Measurements from ENCODE around the gene EXOC3L4.
"Not testable (repeated sequence)": the region's sequence is repeated elsewhere in the genome, so short reads cannot be mapped to it uniquely, and the experiment has no call there.

Gene EXOC3L4

GRCh38 chr14:103094406-103095209 is at the start of gene EXOC3L4:
Gene EXOC3L4 (plus strand): TSS chr14:103094725. CDS start chr14:103100220, 5,495 bp downstream.
- DNase-seq: no peak

DNA sequence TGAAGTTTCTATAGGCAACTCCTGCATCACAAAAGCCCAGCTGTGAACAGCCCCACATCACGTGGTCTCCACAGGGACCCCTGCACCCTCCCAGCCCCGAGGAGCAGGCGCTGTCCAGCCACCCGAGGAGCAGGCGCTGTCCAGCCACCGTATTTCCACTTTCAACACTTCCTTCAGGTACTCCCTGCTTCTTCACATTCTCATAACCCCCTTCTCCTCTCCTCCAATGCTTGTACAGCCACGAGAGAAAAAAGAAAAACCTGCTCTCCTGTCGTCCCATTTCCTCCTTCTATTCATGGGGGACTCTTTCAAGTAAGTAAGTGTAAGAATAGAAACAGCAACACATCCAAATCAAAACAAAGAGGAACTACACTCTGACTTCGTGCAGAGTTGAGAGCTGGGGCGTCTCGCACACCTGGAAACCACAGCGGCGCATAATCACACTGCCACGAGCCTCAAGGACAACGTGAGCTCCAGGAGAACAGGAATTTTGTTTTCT is 49.1 kb upstream of the EXOC3L4 start:
- DNase-seq: no peak

GRCh38 chr14:103047453-103047852 is 47.1 kb upstream of the EXOC3L4 start:
- not testable (repeated sequence) for DNase-seq

- DNase-seq: no peak
These were observed 43.6 kb upstream of the EXOC3L4 start for GRCh38 chr14:103050935-103051334.

DNA sequence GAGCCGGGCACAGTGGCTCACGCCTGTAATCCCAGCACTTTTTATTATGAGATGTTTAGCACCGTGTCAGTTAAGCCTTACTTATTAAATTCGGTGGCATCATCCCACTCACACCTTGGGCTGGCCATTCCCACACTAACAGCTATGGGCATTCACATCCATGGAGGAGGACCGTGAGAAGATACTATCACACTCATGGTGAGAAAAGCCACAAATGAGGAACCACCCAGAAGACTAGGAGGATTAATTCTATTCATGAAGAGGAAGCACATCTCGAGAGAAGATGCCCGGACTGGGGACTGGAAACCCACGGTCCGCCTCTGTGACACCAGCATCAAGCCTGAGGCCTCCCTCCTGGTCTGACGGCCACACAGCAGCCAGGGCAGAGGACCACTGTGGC is 42.1 kb upstream of the EXOC3L4 start:
- DNase-seq: no peak

- no peak for DNase-seq
These were observed 38.8 kb upstream of the EXOC3L4 start for GRCh38 chr14:103055695-103056094.

DNA sequence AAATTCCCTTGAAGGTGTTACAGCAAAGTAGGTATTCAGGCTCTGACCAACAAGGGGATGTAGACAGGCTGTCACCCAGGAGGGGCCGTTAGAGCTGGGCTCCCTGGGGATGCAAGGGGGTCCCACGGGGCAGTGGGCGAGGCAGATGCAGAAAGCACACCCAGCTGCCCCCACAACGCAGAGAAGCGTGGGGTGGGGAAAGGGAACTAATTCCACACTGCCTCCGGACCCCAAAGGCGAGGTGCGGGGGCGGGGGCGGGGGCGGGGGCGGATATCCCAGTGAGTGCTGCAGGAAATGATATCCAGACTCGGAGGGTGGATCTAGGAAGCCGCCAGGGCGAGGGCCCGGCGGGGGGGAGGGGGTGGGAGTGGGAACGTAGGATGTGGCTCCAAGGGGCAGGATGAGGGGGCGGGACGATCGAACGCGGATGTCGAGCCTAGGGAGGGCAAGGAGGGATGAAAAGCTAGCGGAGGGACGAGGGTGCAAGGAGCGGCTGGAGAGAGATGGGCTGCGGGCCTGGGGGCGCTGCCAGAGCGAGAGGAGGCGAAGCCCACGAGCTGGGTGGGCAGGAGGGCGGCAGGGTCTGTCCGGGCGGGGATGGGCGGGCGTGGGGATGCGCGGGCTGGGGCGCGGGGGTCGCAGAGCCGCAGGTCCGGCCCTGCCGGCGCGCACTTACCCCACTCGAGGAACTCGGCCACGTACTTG is 38.0 kb upstream of the EXOC3L4 start:
- DNase-seq: no peak

DNA sequence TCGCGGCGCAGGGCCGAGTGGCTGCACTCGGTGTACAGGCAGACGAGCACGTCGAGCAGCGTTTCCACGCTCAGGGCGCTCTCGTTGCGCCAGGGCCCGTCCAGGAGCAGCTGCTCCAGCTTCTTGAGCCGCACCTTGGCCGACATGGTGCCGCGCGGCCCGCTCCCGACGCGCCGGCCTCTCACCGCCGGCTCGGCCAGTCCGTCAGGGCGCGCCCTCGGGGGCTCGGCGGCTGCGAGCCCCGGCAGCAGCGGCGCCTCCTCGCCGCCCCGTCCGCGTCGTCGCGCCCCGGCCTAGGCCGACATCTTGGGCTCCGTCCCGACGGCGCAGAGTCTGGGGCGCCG is 37.5 kb upstream of the EXOC3L4 start:
- no peak for DNase-seq

DNA sequence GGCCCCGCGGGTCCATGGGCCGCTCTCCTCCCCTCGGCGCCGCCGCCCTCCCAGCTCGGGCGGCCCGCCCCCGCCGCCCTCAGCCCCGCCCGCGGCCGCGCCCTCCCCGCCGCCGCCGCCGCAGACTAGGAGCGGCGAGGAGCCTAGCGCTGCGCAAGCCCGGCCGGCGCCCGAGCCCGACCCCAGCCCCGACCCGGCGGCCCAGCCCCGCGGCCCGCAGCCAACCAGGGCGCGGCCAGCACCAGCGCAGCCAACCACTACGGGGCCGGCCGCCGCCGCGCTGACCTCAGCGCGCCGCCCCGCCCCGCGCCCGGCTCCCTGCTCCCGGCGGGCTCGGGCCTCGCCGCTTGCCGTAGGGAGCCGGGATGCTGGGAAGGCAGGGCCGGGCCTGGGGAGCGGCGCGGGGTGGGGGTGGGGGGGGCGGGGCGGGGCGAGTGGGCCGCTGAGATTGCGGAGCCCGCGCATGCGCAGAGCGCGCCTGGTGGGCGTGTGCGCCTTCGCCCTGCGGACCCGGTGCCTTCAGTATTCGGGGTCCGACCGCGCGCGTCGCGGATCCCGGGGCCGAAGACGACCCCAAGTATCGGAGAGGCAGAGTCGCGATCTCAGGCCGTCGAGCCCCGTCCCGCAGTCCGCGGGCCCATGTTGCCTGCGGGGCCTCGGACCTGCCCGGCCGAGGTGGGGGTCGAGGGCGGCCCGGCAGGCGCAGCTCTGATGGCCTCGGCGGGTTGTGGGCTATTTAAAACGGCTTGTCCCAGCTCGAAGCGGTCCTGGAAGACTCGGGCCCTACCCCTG is 37.0 kb upstream of the EXOC3L4 start, which contains the start of gene CDC42BPB:
TSS of gene CDC42BPB (minus strand) at position 178 of the 792 bp plus-strand sequence. CDS start 376 bp downstream, outside the sequence.
- peak; percentile 70 for DNase-seq

- DNase-seq: no peak
These were observed 36.1 kb upstream of the EXOC3L4 start for GRCh38 chr14:103058164-103059055.

DNA sequence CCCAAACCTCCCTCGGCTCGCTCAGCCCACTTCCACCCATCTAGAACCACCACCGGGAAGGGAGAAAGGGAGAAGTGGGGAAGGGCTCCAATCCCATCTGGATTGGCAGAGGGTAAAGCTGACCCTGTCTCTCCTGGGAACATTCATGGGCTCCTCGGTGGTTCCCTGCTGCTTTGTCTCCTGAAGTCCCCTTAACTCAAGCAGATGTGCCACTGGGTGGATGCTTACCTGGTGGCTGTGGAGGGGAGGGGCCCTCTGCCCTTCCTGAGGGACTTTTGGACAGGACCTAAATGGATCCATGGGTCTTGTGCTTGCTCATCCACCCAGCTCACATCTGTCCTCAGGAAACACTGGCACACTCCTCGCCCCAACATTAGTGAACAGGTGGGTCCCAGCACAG is 35.0 kb upstream of the EXOC3L4 start:
- DNase-seq: no peak

- no peak for DNase-seq
These were observed 33.0 kb upstream of the EXOC3L4 start for GRCh38 chr14:103061482-103061976.

DNA sequence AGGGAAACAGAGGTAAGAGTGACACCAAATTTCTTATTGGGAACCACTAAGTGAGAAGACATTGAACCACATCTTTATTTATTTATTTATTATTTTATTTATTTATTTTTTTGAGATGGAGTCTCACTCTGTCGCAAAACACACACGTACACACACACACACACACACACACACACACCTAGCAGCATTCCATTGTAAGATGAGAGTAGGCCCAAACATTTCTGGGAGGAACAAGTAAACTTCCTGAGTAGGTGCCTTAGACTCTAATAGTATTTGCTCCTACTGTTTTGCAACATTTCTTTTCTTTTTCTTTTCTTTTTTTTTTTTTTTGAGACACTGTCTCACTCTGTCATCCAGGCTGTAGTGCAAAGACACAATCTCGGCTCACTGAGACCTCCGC is 30.1 kb upstream of the EXOC3L4 start:
- DNase-seq: no peak

GRCh38 chr14:103064978-103065377 is 29.5 kb upstream of the EXOC3L4 start:
- no peak for DNase-seq

DNA sequence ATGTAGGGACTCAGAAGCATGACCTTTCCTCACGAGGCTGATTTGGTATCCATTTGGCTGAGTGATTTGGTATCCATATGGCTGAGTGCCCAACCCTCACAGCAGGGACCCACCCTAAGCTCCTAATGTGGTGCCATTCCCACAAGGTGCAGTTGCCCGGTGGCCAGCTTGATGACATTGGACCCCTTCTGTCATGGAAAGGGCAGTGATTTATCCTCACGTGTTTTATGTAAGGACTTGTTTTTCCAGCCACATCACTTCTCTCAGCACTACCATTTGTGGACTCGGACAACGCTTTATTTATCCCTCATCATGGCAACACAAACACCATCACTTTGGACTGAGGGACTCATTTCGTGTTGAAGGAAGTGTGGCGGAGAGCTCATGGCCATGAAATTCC is 28.7 kb upstream of the EXOC3L4 start:
- DNase-seq: no peak

DNA sequence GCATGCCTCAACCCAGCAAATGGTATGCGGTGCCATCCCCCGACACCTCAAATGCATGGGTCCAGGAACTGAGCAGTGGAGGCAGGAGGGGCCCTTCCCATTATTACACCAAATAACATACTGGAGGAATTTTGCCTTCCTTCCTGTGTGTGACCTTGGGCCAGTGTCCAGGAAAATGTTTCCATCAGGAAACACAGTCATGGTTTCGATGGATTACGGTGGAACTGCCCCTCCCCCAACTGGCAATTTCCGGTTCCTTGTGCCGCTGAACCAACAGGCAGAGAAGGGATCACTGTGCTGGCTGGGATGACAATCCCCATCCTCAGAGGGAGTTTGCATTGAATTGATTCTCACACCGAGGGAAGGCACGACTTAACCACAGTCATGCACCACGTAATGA is 28.1 kb upstream of the EXOC3L4 start:
- DNase-seq: no peak

DNA sequence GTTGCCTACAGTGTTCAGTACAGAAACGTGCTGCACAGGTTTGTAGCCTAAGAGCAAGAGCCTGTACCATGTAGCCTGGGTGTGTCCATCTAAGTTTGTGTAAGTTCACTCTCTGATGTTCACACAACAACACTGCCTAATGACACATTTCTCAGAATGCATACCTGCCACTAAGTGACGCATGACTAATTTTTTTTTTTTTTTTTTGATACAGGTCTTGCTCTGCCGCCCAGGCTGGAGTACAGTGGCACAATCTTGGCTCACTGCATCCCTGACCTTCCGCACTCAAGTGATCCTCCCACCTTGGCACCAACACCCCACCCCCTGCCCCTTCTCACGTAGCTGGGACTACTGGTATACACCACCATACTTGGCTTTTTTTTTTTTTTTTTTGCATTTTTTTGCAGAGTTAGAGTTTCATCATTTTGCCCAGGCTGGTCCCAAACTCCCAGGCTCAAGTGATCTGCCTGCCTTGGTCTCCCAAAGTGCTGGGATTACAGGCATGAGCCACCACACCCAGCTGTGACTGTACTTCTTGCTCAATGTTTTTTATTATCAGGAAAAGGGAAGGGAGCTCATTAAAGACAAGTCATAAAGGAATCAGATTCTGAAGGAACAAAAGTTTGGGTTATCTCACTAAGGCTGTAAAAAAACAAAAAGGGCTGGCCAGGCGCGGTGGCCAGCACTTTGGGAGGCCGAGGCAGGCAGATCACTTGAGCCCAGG is 27.1 kb upstream of the EXOC3L4 start:
- DNase-seq: no peak

DNA sequence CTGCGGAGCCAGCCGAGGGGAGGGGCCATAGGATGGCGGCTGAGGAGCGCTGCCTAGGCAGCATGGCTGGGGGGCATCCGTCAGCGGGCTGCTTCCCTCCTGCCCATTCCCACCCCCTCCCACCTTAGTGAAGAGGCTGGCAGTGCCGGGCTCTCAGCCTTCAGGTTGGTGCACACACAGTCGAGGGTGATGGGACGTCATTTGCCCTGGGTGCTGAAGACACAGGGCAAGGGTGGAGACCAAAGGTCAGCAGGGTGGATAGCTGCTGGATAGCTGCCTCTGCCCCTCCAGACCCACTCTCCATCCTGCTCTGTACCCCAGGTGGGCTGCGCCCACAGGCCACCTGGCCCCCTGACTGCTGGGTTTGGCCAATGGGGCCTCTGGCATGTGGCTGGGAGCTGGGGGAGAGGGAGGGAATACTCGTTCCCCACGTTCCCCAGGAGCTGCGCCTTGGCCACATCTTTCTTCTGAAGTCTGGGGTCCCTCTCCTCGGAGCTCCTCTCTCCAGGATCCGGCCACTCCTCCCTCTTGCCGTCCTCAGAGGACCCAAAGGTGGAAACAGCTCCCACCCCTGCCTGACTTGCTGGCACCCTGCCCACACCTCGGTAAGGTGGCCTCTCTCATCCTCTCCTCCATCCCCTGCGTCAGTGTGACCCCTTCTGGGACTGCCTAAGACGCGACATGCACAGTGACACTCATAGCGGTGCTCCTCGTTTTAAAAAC is 26.0 kb upstream of the EXOC3L4 start:
- no peak for DNase-seq

DNA sequence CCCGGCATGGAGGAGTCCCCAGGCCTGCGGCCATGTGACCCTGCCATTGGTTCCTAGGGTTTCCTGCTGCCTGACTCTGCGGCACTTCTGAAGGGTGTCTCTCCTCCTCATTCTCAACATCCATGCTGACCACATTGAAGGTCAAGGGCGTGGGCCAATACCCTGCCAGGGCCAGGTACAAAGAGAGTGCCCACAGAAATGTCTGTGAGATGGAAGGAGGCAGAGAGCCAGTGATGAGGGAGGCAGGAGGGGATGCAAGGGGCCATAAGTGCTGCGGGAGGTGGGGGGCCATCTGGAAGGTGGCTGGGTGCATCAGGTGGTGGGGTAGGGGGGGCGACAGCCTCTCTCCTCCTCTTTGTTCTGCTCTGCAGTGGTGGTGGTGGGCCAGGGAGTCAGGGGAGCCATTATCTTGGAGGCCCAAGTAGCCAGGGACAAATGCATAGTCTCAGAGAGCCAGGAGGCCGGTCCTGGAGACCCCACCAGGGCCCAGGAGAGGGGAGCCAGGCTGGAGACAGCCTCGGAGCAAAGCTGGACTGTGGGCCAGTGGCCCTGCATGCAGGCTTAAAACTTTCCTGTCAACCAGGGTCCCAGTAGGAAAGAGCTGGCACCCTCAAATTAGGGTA is 24.2 kb upstream of the EXOC3L4 start:
- no peak for DNase-seq

- DNase-seq: no peak
These were observed 23.5 kb upstream of the EXOC3L4 start for GRCh38 chr14:103070971-103071542.
